ENCODE measurements around the gene COPE. TPM values are rescaled to one million over a fixed set of nuclear protein-coding genes. Genes with fewer than 3 reads are reported as not detected.

Gene COPE
- total and polyA plus RNA-seq, 8 donors: 81.1 to 226 (median 103) TPM

- H3K4me1 ChIP-seq: peaks cover 0 to 16% of the 10 kb centered on the region in 2 donors
- H3K27ac ChIP-seq: no peak overlapping the region
Measured at GRCh38 chr19:18893587-18894253, 25.5 kb downstream of the COPE start.

GRCh38 chr19:18889949-18890745 lies 29.0 kb downstream of the COPE start:
- no peak overlapping the region for H3K4me3 ChIP-seq
- H3K9me3 ChIP-seq: no peaks in the 10 kb centered on the region
- peak in 1 of 4 donors; percentile 60 for DNase-seq
- peaks cover 10 to 28% of the 10 kb centered on the region in 2 donors for H3K27me3 ChIP-seq
- no peak for TF ChIP-seq CTCF (IDR thresholded peaks at IDR 0.05)
- intact Hi-C loops (cut with DNase I): no loop called here
- H3K36me3 ChIP-seq: no peaks in the 10 kb centered on the region
- no peak for ATAC-seq
- no peak overlapping the region for H3K27ac ChIP-seq
- peaks cover 0 to 5% of the 10 kb centered on the region in 2 donors for H3K4me1 ChIP-seq

More at GRCh38 chr19:18893587-18894253, 25.5 kb downstream of the COPE start:
- intact Hi-C loops (cut with DNase I): no loop called here
- Histone ChIP-seq H3K27me3 (peaks cover 15 to 49% of the 10 kb centered on the region in 2 donors), H3K36me3 (peaks cover 0 to 3% of the 10 kb centered on the region in 2 donors), H3K4me3 (no peak overlapping the region), H3K9me3 (no peaks in the 10 kb centered on the region)
- no peak for ATAC-seq
- DNase-seq: no peak
- TF ChIP-seq CTCF (IDR thresholded peaks at IDR 0.05): no peak

GRCh38 chr19:18886972-18887371 lies 32.2 kb downstream of the COPE start:
- no peak for ATAC-seq
- Histone ChIP-seq H3K9me3 (no peaks in the 10 kb centered on the region), H3K36me3 (no peaks in the 10 kb centered on the region), H3K27ac (no peak overlapping the region), H3K4me3 (no peak overlapping the region), H3K4me1 (no peaks in the 10 kb centered on the region), H3K27me3 (no peaks in the 10 kb centered on the region)
- intact Hi-C loops (cut with DNase I): no loop called here
- TF ChIP-seq CTCF (IDR thresholded peaks at IDR 0.05): no peak
- no peak for DNase-seq

- intact Hi-C loops (cut with DNase I): no loop called here
- DNase-seq (peak in 1 of 4 donors; percentile 61), ATAC-seq (peak; percentile 62)
- TF ChIP-seq CTCF (IDR thresholded peaks at IDR 0.05): no peak
- Histone ChIP-seq H3K9me3 (no peaks in the 10 kb centered on the region), H3K36me3 (no peaks in the 10 kb centered on the region), H3K27ac (no peak overlapping the region), H3K27me3 (no peaks in the 10 kb centered on the region), H3K4me3 (no peak overlapping the region), H3K4me1 (no peaks in the 10 kb centered on the region)
Measured at GRCh38 chr19:18883526-18884304, 35.5 kb downstream of the COPE start.

All from left lung (tissue), 10 donors.